ENCODE results near the gene ANO2. TPM values are rescaled to one million over a fixed set of nuclear protein-coding genes. Genes with fewer than 3 reads are reported as not detected.

Gene ANO2
- total and polyA plus RNA-seq, 2 experiments from 2014 or later, result 2.3 to 4.6 TPM

DNA sequence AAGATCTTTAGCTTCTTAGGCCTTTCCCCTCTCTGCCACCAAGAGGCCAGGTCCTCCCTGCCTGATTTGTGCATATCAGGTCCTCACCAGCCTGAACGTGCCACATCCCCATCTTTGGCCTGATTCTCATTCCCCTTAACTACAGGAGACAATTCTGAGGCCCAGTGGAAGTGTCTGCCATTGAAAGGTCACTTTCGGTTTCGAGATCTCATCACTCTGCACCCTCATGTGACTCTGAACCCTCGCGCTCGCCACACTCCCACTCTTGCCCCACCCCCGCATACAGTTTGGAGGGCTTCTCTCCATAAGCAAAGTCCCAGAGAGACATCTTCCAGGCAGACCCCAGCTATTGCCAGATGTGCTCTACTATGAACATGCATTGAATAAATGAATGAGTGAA, 324.2 kb downstream of the ANO2 start:
- no peaks in the 10 kb centered on the region for H3K9me2 ChIP-seq (ENCODE audit: insufficient read depth)
- H3K4me3 Mint-ChIP-seq, result no peak overlapping the region
- no peak for DNase-seq (ENCODE audit: low spot score)

More for the DNA sequence above, 324.2 kb downstream of the ANO2 start:
- Mint-ChIP-seq H3K27ac (no peak overlapping the region), H3K4me1 (peaks cover 10% of the 10 kb centered on the region), H3K27me3 (ENCODE audit: insufficient read depth, low read depth, poor library complexity) (peaks cover 2% of the 10 kb centered on the region), H3K36me3 (ENCODE audit: low read depth) (no peaks in the 10 kb centered on the region), H3K9me3 (no peaks in the 10 kb centered on the region)
- Histone ChIP-seq H3K27ac (ENCODE audit: low read depth) (no peak overlapping the region), H3K27me3 (ENCODE audit: insufficient read depth) (no peaks in the 10 kb centered on the region), H3K4me3 (no peak overlapping the region), H4K20me1 (replicated peaks; ENCODE audit: insufficient read depth) (no peaks in the 10 kb centered on the region), H3K4me1 (ENCODE audit: insufficient read depth) (0 out of 2 replicates have a peak, but pooled peaks cover 4% of the 10 kb centered on the region), H2AFZ (no peak overlapping the region), H3K79me2 (replicated peaks; ENCODE audit: insufficient read depth) (no peaks in the 10 kb centered on the region), H3K36me3 (ENCODE audit: insufficient read depth) (no peaks in the 10 kb centered on the region), H3F3A (replicated peaks; ENCODE audit: low read depth) (no peaks in the 10 kb centered on the region), H3K4me2 (no peak overlapping the region)
- no peak for ATAC-seq
- no peak for TF ChIP-seq CREB1 (CRISPR knock-in tag; IDR thresholded peaks at IDR 0.05; ENCODE audit: low read depth)
- TF ChIP-seq, protein P1, sequence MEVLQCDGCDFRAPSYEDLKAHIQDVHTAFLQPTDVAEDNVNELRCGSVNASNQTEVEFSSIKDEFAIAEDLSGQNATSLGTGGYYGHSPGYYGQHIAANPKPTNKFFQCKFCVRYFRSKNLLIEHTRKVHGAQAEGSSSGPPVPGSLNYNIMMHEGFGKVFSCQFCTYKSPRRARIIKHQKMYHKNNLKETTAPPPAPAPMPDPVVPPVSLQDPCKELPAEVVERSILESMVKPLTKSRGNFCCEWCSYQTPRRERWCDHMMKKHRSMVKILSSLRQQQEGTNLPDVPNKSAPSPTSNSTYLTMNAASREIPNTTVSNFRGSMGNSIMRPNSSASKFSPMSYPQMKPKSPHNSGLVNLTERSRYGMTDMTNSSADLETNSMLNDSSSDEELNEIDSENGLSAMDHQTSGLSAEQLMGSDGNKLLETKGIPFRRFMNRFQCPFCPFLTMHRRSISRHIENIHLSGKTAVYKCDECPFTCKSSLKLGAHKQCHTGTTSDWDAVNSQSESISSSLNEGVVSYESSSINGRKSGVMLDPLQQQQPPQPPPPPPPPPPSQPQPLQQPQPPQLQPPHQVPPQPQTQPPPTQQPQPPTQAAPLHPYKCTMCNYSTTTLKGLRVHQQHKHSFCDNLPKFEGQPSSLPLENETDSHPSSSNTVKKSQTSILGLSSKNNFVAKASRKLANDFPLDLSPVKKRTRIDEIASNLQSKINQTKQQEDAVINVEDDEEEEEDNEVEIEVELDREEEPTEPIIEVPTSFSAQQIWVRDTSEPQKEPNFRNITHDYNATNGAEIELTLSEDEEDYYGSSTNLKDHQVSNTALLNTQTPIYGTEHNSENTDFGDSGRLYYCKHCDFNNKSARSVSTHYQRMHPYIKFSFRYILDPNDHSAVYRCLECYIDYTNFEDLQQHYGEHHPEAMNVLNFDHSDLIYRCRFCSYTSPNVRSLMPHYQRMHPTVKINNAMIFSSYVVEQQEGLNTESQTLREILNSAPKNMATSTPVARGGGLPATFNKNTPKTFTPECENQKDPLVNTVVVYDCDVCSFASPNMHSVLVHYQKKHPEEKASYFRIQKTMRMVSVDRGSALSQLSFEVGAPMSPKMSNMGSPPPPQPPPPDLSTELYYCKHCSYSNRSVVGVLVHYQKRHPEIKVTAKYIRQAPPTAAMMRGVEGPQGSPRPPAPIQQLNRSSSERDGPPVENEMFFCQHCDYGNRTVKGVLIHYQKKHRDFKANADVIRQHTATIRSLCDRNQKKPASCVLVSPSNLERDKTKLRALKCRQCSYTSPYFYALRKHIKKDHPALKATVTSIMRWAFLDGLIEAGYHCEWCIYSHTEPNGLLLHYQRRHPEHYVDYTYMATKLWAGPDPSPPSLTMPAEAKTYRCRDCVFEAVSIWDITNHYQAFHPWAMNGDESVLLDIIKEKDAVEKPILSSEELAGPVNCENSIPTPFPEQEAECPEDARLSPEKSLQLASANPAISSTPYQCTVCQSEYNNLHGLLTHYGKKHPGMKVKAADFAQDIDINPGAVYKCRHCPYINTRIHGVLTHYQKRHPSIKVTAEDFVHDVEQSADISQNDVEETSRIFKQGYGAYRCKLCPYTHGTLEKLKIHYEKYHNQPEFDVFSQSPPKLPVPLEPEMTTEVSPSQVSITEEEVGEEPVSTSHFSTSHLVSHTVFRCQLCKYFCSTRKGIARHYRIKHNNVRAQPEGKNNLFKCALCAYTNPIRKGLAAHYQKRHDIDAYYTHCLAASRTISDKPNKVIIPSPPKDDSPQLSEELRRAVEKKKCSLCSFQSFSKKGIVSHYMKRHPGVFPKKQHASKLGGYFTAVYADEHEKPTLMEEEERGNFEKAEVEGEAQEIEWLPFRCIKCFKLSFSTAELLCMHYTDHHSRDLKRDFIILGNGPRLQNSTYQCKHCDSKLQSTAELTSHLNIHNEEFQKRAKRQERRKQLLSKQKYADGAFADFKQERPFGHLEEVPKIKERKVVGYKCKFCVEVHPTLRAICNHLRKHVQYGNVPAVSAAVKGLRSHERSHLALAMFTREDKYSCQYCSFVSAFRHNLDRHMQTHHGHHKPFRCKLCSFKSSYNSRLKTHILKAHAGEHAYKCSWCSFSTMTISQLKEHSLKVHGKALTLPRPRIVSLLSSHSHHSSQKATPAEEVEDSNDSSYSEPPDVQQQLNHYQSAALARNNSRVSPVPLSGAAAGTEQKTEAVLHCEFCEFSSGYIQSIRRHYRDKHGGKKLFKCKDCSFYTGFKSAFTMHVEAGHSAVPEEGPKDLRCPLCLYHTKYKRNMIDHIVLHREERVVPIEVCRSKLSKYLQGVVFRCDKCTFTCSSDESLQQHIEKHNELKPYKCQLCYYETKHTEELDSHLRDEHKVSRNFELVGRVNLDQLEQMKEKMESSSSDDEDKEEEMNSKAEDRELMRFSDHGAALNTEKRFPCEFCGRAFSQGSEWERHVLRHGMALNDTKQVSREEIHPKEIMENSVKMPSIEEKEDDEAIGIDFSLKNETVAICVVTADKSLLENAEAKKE (CRISPR knock-in tag; IDR thresholded peaks at IDR 0.05), result no peak
- TF ChIP-seq, protein P2, sequence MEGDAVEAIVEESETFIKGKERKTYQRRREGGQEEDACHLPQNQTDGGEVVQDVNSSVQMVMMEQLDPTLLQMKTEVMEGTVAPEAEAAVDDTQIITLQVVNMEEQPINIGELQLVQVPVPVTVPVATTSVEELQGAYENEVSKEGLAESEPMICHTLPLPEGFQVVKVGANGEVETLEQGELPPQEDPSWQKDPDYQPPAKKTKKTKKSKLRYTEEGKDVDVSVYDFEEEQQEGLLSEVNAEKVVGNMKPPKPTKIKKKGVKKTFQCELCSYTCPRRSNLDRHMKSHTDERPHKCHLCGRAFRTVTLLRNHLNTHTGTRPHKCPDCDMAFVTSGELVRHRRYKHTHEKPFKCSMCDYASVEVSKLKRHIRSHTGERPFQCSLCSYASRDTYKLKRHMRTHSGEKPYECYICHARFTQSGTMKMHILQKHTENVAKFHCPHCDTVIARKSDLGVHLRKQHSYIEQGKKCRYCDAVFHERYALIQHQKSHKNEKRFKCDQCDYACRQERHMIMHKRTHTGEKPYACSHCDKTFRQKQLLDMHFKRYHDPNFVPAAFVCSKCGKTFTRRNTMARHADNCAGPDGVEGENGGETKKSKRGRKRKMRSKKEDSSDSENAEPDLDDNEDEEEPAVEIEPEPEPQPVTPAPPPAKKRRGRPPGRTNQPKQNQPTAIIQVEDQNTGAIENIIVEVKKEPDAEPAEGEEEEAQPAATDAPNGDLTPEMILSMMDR (conservative IDR thresholded peaks at IDR 0.05; ENCODE audit: low read depth in 2 of 2), result no peak
- no peak for TF ChIP-seq ZNF331 (CRISPR knock-in tag; IDR thresholded peaks at IDR 0.05; ENCODE audit: low read depth)
- no peak for TF ChIP-seq POLR2AphosphoS5 (IDR thresholded peaks at IDR 0.05; ENCODE audit: low read depth)
- no peak for TF ChIP-seq NANOG (IDR thresholded peaks at IDR 0.05; ENCODE audit: borderline replicate concordance)
- TF ChIP-seq STAT1 (IDR thresholded peaks at IDR 0.05; ENCODE audit: unreplicated experiment), result no peak
- TF ChIP-seq JUNB (IDR thresholded peaks at IDR 0.05; ENCODE audit: unreplicated experiment), result no peak
- TF ChIP-seq EZH2 (IDR thresholded peaks at IDR 0.05; ENCODE audit: low read depth, unreplicated experiment), result no peak
- no peak for TF ChIP-seq ZNF114 (CRISPR knock-in tag; IDR thresholded peaks at IDR 0.05)

Data from GM23338 (cell line).